ENCODE measurements around the gene AK1. TPM values are rescaled to one million over a fixed set of nuclear protein-coding genes. Genes with fewer than 3 reads are reported as not detected.

AK1 gene
- total and polyA plus RNA-seq, 2 of the 8 experiments (the other 6 are each of a cell fraction or from before 2014, with no cell fraction given), result 37.9 to 39.2 TPM

- TF ChIP-seq CTCF (IDR thresholded peaks at IDR 0.05; ENCODE audit: control extremely low read depth in 1 of 3, insufficient read depth in 1 of 3, low read depth in 1 of 3, low read length in 3 of 3) (no peak), CBX8 (IDR thresholded peaks at IDR 0.05; ENCODE audit: borderline replicate concordance, low read depth, low read length) (no peak), YY1 (IDR thresholded peaks at IDR 0.05; ENCODE audit: low read depth, low read length) (no peak), RXRA (IDR thresholded peaks at IDR 0.05; ENCODE audit: insufficient read depth, low read depth, low read length) (no peak), RAD21 (IDR thresholded peaks at IDR 0.05 in 1 of 2, conservative IDR thresholded peaks at IDR 0.05 in 1 of 2; ENCODE audit: low read depth in 2 of 2, low read length in 2 of 2) (no peak), KDM5A (IDR thresholded peaks at IDR 0.05; ENCODE audit: low read length) (no peak), PHF8 (conservative IDR thresholded peaks at IDR 0.05; ENCODE audit: low read depth, low read length) (no peak), SRF (IDR thresholded peaks at IDR 0.05; ENCODE audit: low read depth, low read length) (no peak), CTBP2 (IDR thresholded peaks at IDR 0.05; ENCODE audit: borderline replicate concordance, insufficient read depth, insufficient read length, low read length) (no peak)
Observed at GRCh38 chr9:127925959-127926905, 48.8 kb upstream of the AK1 start (continued).

Data from H1 (cell line).